IMR-90 (cell line): Measurements from ENCODE around the gene ARHGEF16. TPM values are rescaled to one million over a fixed set of nuclear protein-coding genes. Genes with fewer than 3 reads are reported as not detected.

ENCODE experiments used
- ATAC-seq: fragments of 200-7000 bp; cut with Tn5 transposase; 2 replicates; pipeline ENCODE4 v1.9.1; 2020; ENCODE audit warnings: low read depth, mild to moderate bottlenecking, moderate library complexity
- BruUV-seq: library from RNA; stranded (reverse); fragments of 400-500 nt; replicated peaks from 2 replicates; lab custom pipeline; 2021; lab: Mats Ljungman, UMichigan
- CTCF ChIA-PET: fragments of 300-600 bp; formaldehyde crosslinking; extraction: SDS; loops from one replicate; lab custom pipeline; 2021; ENCODE audit warnings: antibody characterized with exemption; lab: Yijun Ruan, JAX
- POLR2A ChIA-PET: fragments of 300-600 bp; sonication (Branson Sonifier 250); formaldehyde crosslinking; loops from one replicate; lab custom pipeline; 2022; ENCODE audit warnings: antibody characterized with exemption; ENCODE audit not compliant: unreplicated experiment; lab: Charles Lee
- DNase-seq: peaks from one replicate; pipeline ENCODE4 v3.0.0; 2013
- H2AFZ ChIP-seq: replicated peaks from 2 replicates; pipeline ENCODE3; 2013; ENCODE audit warnings: low read length, mild to moderate bottlenecking; ENCODE audit not compliant: poor library complexity
- H2AK5ac ChIP-seq: 2 replicates; pipeline ENCODE4 v1.6.1; 2013; ENCODE audit warnings: low read depth, low read length, inconsistent platforms
- H2AK9ac ChIP-seq: replicated peaks from 2 replicates; pipeline ENCODE3; 2013; ENCODE audit warnings: mild to moderate bottlenecking, low read depth, low read length, moderate library complexity; ENCODE audit not compliant: poor library complexity
- H2BK120ac ChIP-seq: 2 replicates; pipeline ENCODE4 v1.6.1; 2013; ENCODE audit warnings: low read depth, low read length, inconsistent platforms
- H2BK15ac ChIP-seq: 3 replicates; pipeline ENCODE4 v1.6.1; 2013; ENCODE audit warnings: low read depth, low read length, inconsistent platforms
- H2BK20ac ChIP-seq: 2 replicates; pipeline ENCODE4 v1.6.1; 2013; ENCODE audit warnings: low read depth, mild to moderate bottlenecking, inconsistent platforms, low read length, moderate library complexity
- H2BK5ac ChIP-seq: 2 replicates; pipeline ENCODE4 v1.6.1; 2013; ENCODE audit warnings: mild to moderate bottlenecking, low read depth, low read length, inconsistent platforms; ENCODE audit not compliant: poor library complexity, severe bottlenecking
- H3K14ac ChIP-seq: replicated peaks from 2 replicates; pipeline ENCODE4 v1.6.1; 2013; ENCODE audit warnings: low read depth, low read length, inconsistent platforms
- H3K18ac ChIP-seq: 2 replicates; pipeline ENCODE4 v1.6.1; 2013; ENCODE audit warnings: low read depth, low read length, control low read depth
- H3K23ac ChIP-seq: 2 replicates; pipeline ENCODE4 v1.6.1; 2013; ENCODE audit warnings: low read depth, low read length, inconsistent platforms
- H3K27ac ChIP-seq: 2 replicates; pipeline ENCODE4 v1.5.1; 2013; ENCODE audit warnings: mild to moderate bottlenecking, control low read depth, low read length; ENCODE audit not compliant: insufficient read depth
- H3K27me3 ChIP-seq: 2 replicates; pipeline ENCODE4 v1.6.1; 2013; ENCODE audit warnings: low read length; ENCODE audit not compliant: control insufficient read depth, insufficient read depth
- H3K36me3 ChIP-seq: 2 replicates; pipeline ENCODE4 v1.6.1; 2013; ENCODE audit warnings: low read length, mixed read lengths; ENCODE audit not compliant: control insufficient read depth, insufficient read depth
- H3K4ac ChIP-seq: 2 replicates; pipeline ENCODE4 v1.6.1; 2013; ENCODE audit warnings: low read depth, low read length, inconsistent platforms
- H3K4me1 ChIP-seq: 2 replicates; pipeline ENCODE4 v1.6.1; 2013; ENCODE audit warnings: low read length, mixed read lengths; ENCODE audit not compliant: control insufficient read depth, insufficient read depth
- H3K4me2 ChIP-seq: 2 replicates; pipeline ENCODE4 v1.6.1; 2013; ENCODE audit warnings: low read depth, mild to moderate bottlenecking, control low read depth, low read length, moderate library complexity
- H3K4me3 ChIP-seq: 2 replicates; pipeline ENCODE4 v1.5.1; 2013; ENCODE audit warnings: low read depth, mild to moderate bottlenecking, control low read depth, low read length, moderate library complexity; ENCODE audit not compliant: insufficient read depth
- H3K56ac ChIP-seq: 2 replicates; pipeline ENCODE4 v1.6.1; 2013; ENCODE audit warnings: low read length, inconsistent platforms; ENCODE audit not compliant: insufficient read depth; ENCODE audit errors: extremely low read depth
- H3K79me1 ChIP-seq, 2 experiments: 2 replicates each; pipeline ENCODE4 v1.6.1; 2013; ENCODE audit warnings: low read length in 2 of 2, inconsistent platforms in 1 of 2, low read depth in 1 of 2
- H3K9ac ChIP-seq: 2 replicates; pipeline ENCODE4 v1.6.1; 2013; ENCODE audit warnings: low read depth, low read length, control low read depth
- H3K9me1 ChIP-seq: 2 replicates; pipeline ENCODE4 v1.6.1; 2013; ENCODE audit warnings: low read length, inconsistent platforms; ENCODE audit not compliant: insufficient read depth
- H3K9me3 ChIP-seq: 2 replicates; pipeline ENCODE4 v1.6.1; 2013; ENCODE audit warnings: low read length; ENCODE audit not compliant: control insufficient read depth, insufficient read depth
- H4K20me1 ChIP-seq: 2 replicates; pipeline ENCODE4 v1.6.1; 2013; ENCODE audit warnings: low read length, inconsistent platforms; ENCODE audit not compliant: insufficient read depth
- H4K5ac ChIP-seq: 2 replicates; pipeline ENCODE4 v1.6.1; 2013; ENCODE audit warnings: mild to moderate bottlenecking, low read depth, low read length, control low read depth
- H4K8ac ChIP-seq, 2 experiments: 2 replicates each; pipeline ENCODE4 v1.6.1; 2013; ENCODE audit warnings: low read depth in 2 of 2, low read length in 2 of 2, control low read depth in 1 of 2, inconsistent platforms in 1 of 2
- H4K91ac ChIP-seq: 2 replicates; pipeline ENCODE4 v1.6.1; 2013; ENCODE audit warnings: low read depth, low read length, inconsistent platforms; ENCODE audit not compliant: insufficient read depth
- BHLHE40 ChIP-seq: fragments of 150-350 bp; IDR thresholded peaks from 2 replicates; pipeline ENCODE4 v1.6.1; 2016; ENCODE audit warnings: mild to moderate bottlenecking, low read depth, low read length
- CEBPB ChIP-seq: IDR thresholded peaks from 2 replicates; pipeline ENCODE4 v1.6.1; 2012; ENCODE audit warnings: low read depth, low read length, improper control_type of control experiment
- CHD1 ChIP-seq: IDR thresholded peaks from 2 replicates; pipeline ENCODE4 v1.6.1; 2012; ENCODE audit warnings: low read depth, low read length, improper control_type of control experiment
- FOS ChIP-seq: fragments of 150-350 bp; IDR thresholded peaks from 2 replicates; pipeline ENCODE4 v1.6.1; 2016; ENCODE audit warnings: low read depth, low read length
- MAFK ChIP-seq: IDR thresholded peaks from 2 replicates; pipeline ENCODE4 v1.6.1; 2012; ENCODE audit warnings: low read depth, low read length, improper control_type of control experiment
- MAZ ChIP-seq: IDR thresholded peaks from 2 replicates; pipeline ENCODE4 v1.6.1; 2012; ENCODE audit warnings: low read depth, mild to moderate bottlenecking, low read length, improper control_type of control experiment, moderate library complexity, borderline replicate concordance
- MXI1 ChIP-seq: IDR thresholded peaks from 2 replicates; pipeline ENCODE4 v1.6.1; 2012; ENCODE audit warnings: low read depth, mild to moderate bottlenecking, low read length, moderate library complexity, borderline replicate concordance
- NFE2L2 ChIP-seq: fragments of 150-350 bp; IDR thresholded peaks from 2 replicates; pipeline ENCODE4 v1.6.1; 2016; ENCODE audit warnings: low read depth, mild to moderate bottlenecking, low read length
- RCOR1 ChIP-seq: IDR thresholded peaks from 2 replicates; pipeline ENCODE4 v1.6.1; 2012; ENCODE audit warnings: mild to moderate bottlenecking, low read length, improper control_type of control experiment; ENCODE audit not compliant: insufficient replicate concordance
- RFX5 ChIP-seq: IDR thresholded peaks from 2 replicates; pipeline ENCODE4 v1.8.0; 2012; ENCODE audit warnings: low read depth, mild to moderate bottlenecking, low read length, moderate library complexity
- SMC3 ChIP-seq: fragments of 150-350 bp; IDR thresholded peaks from 2 replicates; pipeline ENCODE4 v1.6.1; 2016; ENCODE audit warnings: low read depth, mild to moderate bottlenecking, antibody characterized with exemption, low read length, moderate library complexity
- WGBS, 2 experiments: methylation state at CpG; one replicate each; pipeline versions ENCODE4 v1.1.5 to v1.1.7; 2013; ENCODE audit warnings: missing lambda C conversion rate in 2 of 2; ENCODE audit not compliant: insufficient read length in 1 of 2; ENCODE audit errors: extremely low coverage in 2 of 2; 5-methylcytosine and 5-hydroxymethylcytosine counted together
- dilution Hi-C: fragments of 300-500 bp; cut with HindIII; formaldehyde crosslinking; loops from one replicate; pipeline ENCODE4 v1.14.3; 2018; ENCODE audit warnings: low sequenced_read_pairs; ENCODE audit not compliant: unreplicated experiment
- in situ Hi-C: fragments of 300-500 bp; cut with MboI; formaldehyde crosslinking; loops from 3 replicates; pipeline ENCODE4 v1.14.3; 2019; ENCODE audit warnings: low sequenced_read_pairs, inconsistent platforms, mixed read lengths
- intact Hi-C: fragments of 100-400 bp; cut with micrococcal nuclease; formaldehyde crosslinking; loops from 2 replicates; pipeline ENCODE4 v1.10.0; 2022
- polyA plus RNA-seq, 3 experiments: library from polyadenylated mRNA; depleted of rRNA; stranded (reverse); fragments of >200 nt; gene quantifications; 2 replicates each; pipeline ENCODE4 v1.2.3, GENCODE V29; 2012; ENCODE audit warnings: low replicate concordance in 1 of 3
- total RNA-seq: library from RNA; depleted of rRNA; stranded (reverse); fragments of >200 nt; gene quantifications from 2 replicates; pipeline ENCODE4 v1.2.3, GENCODE V29; 2012
- TF ChIP-seq, protein P1 (sequence below): fragments of 150-350 bp; IDR thresholded peaks from 2 replicates; pipeline ENCODE4 v1.6.1; 2017; ENCODE audit warnings: mild to moderate bottlenecking, antibody characterized with exemption, low read length, low read depth
- TF ChIP-seq, protein P2 (sequence below): fragments of 150-350 bp; IDR thresholded peaks from 2 replicates; pipeline ENCODE4 v1.6.1; 2016; ENCODE audit warnings: low read depth, mild to moderate bottlenecking, low read length, moderate library complexity, borderline replicate concordance
- TF ChIP-seq, protein P3 (sequence below): conservative IDR thresholded peaks from 2 replicates; pipeline ENCODE4 v1.5.1; 2012; ENCODE audit warnings: mild to moderate bottlenecking, low read depth, low read length, improper control_type of control experiment

Gene ARHGEF16
- total and polyA plus RNA-seq, 2 of the 4 experiments (the other 2 are of a cell fraction) = 0.18 to 0.39 TPM

DNA sequence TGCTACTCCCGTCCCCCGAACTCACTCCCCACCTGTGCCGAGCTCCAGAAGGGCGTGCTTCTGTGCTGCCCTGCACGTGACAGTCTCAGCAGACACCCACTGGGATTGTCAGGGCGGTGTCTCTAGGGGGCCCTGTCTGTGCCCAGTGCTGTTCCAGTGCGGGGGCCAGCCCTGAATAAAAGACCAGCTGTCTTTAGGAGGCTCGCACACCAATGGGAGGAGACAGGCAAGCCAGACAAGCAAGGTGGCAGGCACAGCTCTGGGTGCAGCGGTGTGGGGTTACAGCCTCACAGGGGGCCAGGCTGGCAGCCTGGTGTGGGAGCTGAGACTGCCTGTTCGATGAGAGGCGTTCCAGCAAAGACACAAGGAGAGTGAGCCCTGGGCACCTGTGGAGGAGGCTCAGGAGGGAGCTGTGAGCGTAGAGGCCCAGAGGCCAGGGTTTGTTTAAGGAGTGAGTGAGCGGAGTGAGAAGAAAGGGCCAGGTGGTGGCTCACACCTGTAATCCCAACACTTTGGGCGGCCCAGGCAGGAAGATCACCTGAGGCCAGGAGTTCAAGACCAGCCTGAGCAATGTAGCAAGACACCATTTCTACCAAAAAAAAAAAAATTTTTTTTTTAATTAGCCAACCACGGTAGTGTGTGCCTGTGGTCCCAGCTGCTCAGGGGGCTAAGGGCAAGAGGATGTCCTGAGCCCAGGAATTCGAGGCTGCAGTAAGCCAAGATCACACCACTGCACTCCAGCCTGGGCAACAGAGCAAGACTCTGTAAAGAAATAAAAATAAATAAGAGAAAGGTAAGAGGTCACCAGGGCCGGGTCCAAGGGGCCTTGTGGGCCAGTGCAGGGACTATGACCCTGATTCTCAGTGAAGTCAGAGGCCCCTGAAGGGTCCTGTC lies 48.2 kb upstream of the ARHGEF16 start:
- Histone ChIP-seq H3K4me2 (no peak overlapping the region), H2BK120ac (no peak overlapping the region), H3K27me3 (no peaks in the 10 kb centered on the region; the same call in 1 of the 2 replicates), H3K9me1 (no peaks in the 10 kb centered on the region), H2AFZ (no peak overlapping the region), H2BK15ac (no peak overlapping the region), H4K5ac (no peak overlapping the region), H3K9me3 (peaks cover 3% of the 10 kb centered on the region; the same call in 1 of the 2 replicates), H2AK5ac (no peak overlapping the region), H2AK9ac (no peak overlapping the region), H2BK20ac (no peak overlapping the region), H3K36me3 (no peaks in the 10 kb centered on the region), H3K14ac (no peak overlapping the region), H4K20me1 (no peaks in the 10 kb centered on the region), H3K56ac (no peak overlapping the region), H4K8ac (no peak overlapping the region), H3K18ac (no peak overlapping the region), H3K23ac (no peak overlapping the region), H3K4me3 (no peak overlapping the region), H3K79me1 (no peaks in the 10 kb centered on the region), H3K4me1 (peaks cover 2% of the 10 kb centered on the region; the same call in 1 of the 2 replicates), H2BK5ac (no peak overlapping the region), H3K9ac (no peak overlapping the region), H3K4ac (no peak overlapping the region), H3K27ac (no peak overlapping the region), H4K91ac (no peak overlapping the region)
- DNase-seq (no peak), ATAC-seq (no peak)
- ChIA-PET POLR2A (no interaction called here), CTCF (no interaction called here)
- WGBS, 2 experiments = 59% methylated on average over 7 of the region's 17 CpGs; no CpG with 5 or more reads in 1 of the 2 experiments
- BruUV-seq = no TSS peak
- intact Hi-C loops (no loop called here), dilution Hi-C loops (no loop called here), in situ Hi-C loops (no loop called here)
- TF ChIP-seq SMC3 (no peak), MXI1 (no peak), RFX5 (no peak), FOS (no peak), CEBPB (no peak), RCOR1 (no peak), NFE2L2 (no peak), MAZ (no peak), MAFK (no peak), BHLHE40 (no peak), CHD1 (no peak)
- TF ChIP-seq, protein P1, sequence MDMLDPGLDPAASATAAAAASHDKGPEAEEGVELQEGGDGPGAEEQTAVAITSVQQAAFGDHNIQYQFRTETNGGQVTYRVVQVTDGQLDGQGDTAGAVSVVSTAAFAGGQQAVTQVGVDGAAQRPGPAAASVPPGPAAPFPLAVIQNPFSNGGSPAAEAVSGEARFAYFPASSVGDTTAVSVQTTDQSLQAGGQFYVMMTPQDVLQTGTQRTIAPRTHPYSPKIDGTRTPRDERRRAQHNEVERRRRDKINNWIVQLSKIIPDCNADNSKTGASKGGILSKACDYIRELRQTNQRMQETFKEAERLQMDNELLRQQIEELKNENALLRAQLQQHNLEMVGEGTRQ = no peak
- TF ChIP-seq, protein P2, sequence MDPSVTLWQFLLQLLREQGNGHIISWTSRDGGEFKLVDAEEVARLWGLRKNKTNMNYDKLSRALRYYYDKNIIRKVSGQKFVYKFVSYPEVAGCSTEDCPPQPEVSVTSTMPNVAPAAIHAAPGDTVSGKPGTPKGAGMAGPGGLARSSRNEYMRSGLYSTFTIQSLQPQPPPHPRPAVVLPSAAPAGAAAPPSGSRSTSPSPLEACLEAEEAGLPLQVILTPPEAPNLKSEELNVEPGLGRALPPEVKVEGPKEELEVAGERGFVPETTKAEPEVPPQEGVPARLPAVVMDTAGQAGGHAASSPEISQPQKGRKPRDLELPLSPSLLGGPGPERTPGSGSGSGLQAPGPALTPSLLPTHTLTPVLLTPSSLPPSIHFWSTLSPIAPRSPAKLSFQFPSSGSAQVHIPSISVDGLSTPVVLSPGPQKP = no peak
- TF ChIP-seq, protein P3, sequence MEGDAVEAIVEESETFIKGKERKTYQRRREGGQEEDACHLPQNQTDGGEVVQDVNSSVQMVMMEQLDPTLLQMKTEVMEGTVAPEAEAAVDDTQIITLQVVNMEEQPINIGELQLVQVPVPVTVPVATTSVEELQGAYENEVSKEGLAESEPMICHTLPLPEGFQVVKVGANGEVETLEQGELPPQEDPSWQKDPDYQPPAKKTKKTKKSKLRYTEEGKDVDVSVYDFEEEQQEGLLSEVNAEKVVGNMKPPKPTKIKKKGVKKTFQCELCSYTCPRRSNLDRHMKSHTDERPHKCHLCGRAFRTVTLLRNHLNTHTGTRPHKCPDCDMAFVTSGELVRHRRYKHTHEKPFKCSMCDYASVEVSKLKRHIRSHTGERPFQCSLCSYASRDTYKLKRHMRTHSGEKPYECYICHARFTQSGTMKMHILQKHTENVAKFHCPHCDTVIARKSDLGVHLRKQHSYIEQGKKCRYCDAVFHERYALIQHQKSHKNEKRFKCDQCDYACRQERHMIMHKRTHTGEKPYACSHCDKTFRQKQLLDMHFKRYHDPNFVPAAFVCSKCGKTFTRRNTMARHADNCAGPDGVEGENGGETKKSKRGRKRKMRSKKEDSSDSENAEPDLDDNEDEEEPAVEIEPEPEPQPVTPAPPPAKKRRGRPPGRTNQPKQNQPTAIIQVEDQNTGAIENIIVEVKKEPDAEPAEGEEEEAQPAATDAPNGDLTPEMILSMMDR = no peak
